ENCODE measurements around the gene GPD2.

- TF ChIP-seq CTCF (conservative IDR thresholded peaks at IDR 0.05 in 1 of 2, IDR thresholded peaks at IDR 0.05 in 1 of 2; ENCODE audit: extremely low read depth in 1 of 2, insufficient read depth in 1 of 2, low read depth in 1 of 2, low read length in 2 of 2) (no peak), EZH2 (IDR thresholded peaks at IDR 0.05; ENCODE audit: borderline replicate concordance, low read length) (no peak)
Observed at GRCh38 chr2:156548413-156548812, 112.2 kb downstream of the GPD2 start.
